ENCODE data around the gene UNKL.

DNA sequence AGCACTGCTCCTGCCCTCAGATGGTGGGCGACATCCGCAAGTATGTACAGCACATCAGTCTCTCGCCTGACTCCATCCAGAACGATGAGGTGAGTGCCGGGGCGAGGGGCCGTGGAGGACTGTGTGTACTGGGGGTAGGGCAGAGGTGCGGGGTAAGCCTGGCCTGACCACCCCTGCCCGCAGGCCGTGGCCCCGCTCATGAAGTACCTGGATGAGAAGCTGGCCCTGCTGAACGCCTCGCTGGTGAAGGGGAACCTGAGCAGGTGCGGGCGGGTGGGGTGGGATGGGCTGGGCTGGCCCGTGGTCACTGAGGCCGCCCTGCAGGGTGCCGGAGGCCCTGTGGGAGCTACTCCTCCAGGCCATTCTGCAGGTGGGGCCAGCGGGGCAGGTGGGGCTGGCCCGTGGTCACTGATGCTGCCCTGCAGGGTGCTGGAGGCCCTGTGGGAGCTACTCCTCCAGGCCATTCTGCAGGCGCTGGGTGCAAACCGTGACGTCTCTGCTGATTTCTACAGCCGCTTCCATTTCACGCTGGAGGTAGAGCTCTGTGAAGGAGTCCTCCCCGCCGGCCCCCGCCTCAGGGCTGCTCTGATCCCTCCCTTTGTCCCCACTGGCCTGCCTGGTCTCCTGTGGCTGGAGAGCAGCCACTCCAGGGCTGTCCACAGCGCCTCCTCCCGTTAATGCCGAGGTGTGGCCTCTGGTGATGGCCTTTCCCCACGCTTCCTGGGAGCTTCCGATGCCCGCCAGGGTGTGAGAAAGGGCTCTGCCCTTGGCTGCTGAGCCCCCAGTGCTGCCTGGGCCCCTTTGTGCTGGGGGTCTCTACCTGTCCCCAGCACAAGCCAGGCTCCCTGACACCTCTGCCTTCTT lies 67.8 kb downstream of the UNKL start:
- no peak for TF ChIP-seq POLR2A (IDR thresholded peaks at IDR 0.05)
- peak in 2 of 3 donors; percentile 2 to 13 for TF ChIP-seq POLR2AphosphoS5 (IDR thresholded peaks at IDR 0.05)
- TF ChIP-seq, protein P1, sequence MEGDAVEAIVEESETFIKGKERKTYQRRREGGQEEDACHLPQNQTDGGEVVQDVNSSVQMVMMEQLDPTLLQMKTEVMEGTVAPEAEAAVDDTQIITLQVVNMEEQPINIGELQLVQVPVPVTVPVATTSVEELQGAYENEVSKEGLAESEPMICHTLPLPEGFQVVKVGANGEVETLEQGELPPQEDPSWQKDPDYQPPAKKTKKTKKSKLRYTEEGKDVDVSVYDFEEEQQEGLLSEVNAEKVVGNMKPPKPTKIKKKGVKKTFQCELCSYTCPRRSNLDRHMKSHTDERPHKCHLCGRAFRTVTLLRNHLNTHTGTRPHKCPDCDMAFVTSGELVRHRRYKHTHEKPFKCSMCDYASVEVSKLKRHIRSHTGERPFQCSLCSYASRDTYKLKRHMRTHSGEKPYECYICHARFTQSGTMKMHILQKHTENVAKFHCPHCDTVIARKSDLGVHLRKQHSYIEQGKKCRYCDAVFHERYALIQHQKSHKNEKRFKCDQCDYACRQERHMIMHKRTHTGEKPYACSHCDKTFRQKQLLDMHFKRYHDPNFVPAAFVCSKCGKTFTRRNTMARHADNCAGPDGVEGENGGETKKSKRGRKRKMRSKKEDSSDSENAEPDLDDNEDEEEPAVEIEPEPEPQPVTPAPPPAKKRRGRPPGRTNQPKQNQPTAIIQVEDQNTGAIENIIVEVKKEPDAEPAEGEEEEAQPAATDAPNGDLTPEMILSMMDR (IDR thresholded peaks at IDR 0.05 in 8 of 11, conservative IDR thresholded peaks at IDR 0.05 in 3 of 11): no peak
